Cardiac fibroblast (primary cell): ENCODE data around the gene QRSL1.

Experiments
- DNase-seq, 2 donors: peaks; one replicate each; pipeline versions ENCODE4 v3.0.0 to v3.0.0-alpha.2; 2010; ENCODE audit warnings: low read depth in 2 of 2
- H3K4me3 ChIP-seq, 2 donors: replicated peaks in 1 of 2; 1 replicate in 1 of 2; 2 replicates in 1 of 2; pipeline ENCODE4 v1.5.1; 2011; ENCODE audit warnings: low read depth in 2 of 2, low read length in 2 of 2, mild to moderate bottlenecking in 2 of 2, moderate library complexity in 1 of 2
- CTCF ChIP-seq: IDR thresholded peaks from one replicate; pipeline ENCODE4 v1.5.1; 2011; ENCODE audit warnings: low read depth, mild to moderate bottlenecking, low read length, inconsistent platforms

Gene QRSL1

GRCh38 chr6:106600329-106600728 is 29.0 kb upstream of the QRSL1 start:
- no peak for TF ChIP-seq CTCF
- DNase-seq, result no peak
- no peak overlapping the region for H3K4me3 ChIP-seq

GRCh38 chr6:106608080-106608668 is 21.2 kb upstream of the QRSL1 start:
- H3K4me3 ChIP-seq, result no peak overlapping the region
- peak; percentile 66 for TF ChIP-seq CTCF
- peak; percentile 55 to 81 for DNase-seq

- TF ChIP-seq CTCF, result peak; percentile 11
- DNase-seq, result peak in 1 of 2 donors; percentile 12
- no peak overlapping the region for H3K4me3 ChIP-seq
Observed at GRCh38 chr6:106609699-106610098, 19.7 kb upstream of the QRSL1 start.

GRCh38 chr6:106611030-106611429 is 18.3 kb upstream of the QRSL1 start:
- H3K4me3 ChIP-seq, result no peak overlapping the region
- no peak for DNase-seq
- no peak for TF ChIP-seq CTCF

GRCh38 chr6:106612671-106613416 is 16.5 kb upstream of the QRSL1 start:
- H3K4me3 ChIP-seq, result no peak overlapping the region
- TF ChIP-seq CTCF, result no peak
- DNase-seq, result no peak

GRCh38 chr6:106613590-106613989 is 15.8 kb upstream of the QRSL1 start:
- no peak for DNase-seq
- H3K4me3 ChIP-seq, result no peak overlapping the region
- no peak for TF ChIP-seq CTCF
